CD4-positive, alpha-beta T cell treated with Interleukin-21 for 1 hour (primary cell): ENCODE measurements around the gene ODAD4.
A peak's percentile ranks its signal among the peaks of the same experiment; 100 is the strongest.
"Not testable (repeated sequence)": the region's sequence is repeated elsewhere in the genome, so short reads cannot be mapped to it uniquely, and the experiment has no call there.

Experiments
- DNase-seq: peaks from one replicate; pipeline ENCODE4 v3.0.0-alpha.2; 2020

Gene ODAD4

GRCh38 chr17:41913798-41914197, 16.6 kb upstream of the ODAD4 start:
- DNase-seq, result no peak

GRCh38 chr17:41914358-41914766, 16.1 kb upstream of the ODAD4 start:
- no peak for DNase-seq

GRCh38 chr17:41915020-41915419, 15.4 kb upstream of the ODAD4 start:
- DNase-seq, result no peak

- DNase-seq, result no peak
Measured at GRCh38 chr17:41915566-41915965, 14.9 kb upstream of the ODAD4 start.

- DNase-seq, result no peak
Measured at GRCh38 chr17:41917192-41917591, 13.2 kb upstream of the ODAD4 start.

GRCh38 chr17:41917679-41918313, 12.6 kb upstream of the ODAD4 start:
- peak; percentile 35 for DNase-seq

- DNase-seq, result peak; percentile 96
Measured at GRCh38 chr17:41918314-41919164, 11.9 kb upstream of the ODAD4 start, which contains the start of gene ACLY. ACLY (minus strand) TSS chr17:41918951; CDS start chr17:41913873, 5,078 bp downstream.

GRCh38 chr17:41919165-41919817, 11.1 kb upstream of the ODAD4 start:
- DNase-seq, result no peak

- DNase-seq, result no peak
Measured at GRCh38 chr17:41919840-41920579, 10.4 kb upstream of the ODAD4 start.

- no peak for DNase-seq
Measured at GRCh38 chr17:41920580-41920955, 9.8 kb upstream of the ODAD4 start.

GRCh38 chr17:41925991-41926590, 4.3 kb upstream of the ODAD4 start:
- no peak for DNase-seq

- no peak for DNase-seq
Measured at GRCh38 chr17:41928693-41929251, 1.6 kb upstream of the ODAD4 start.

- DNase-seq, result not testable (repeated sequence)
Measured at GRCh38 chr17:41930833-41931156, 378 bp downstream of the ODAD4 start.

GRCh38 chr17:41931715-41932114, 1.3 kb downstream of the ODAD4 start:
- not testable (repeated sequence) for DNase-seq

- no peak for DNase-seq
Measured at GRCh38 chr17:41932816-41933389, 2.5 kb downstream of the ODAD4 start.

GRCh38 chr17:41935641-41936040, 5.2 kb downstream of the ODAD4 start:
- DNase-seq, result no peak

- no peak for DNase-seq
Measured at GRCh38 chr17:41937970-41938954, 7.8 kb downstream of the ODAD4 start.

GRCh38 chr17:41939044-41939692, 8.8 kb downstream of the ODAD4 start:
- no peak for DNase-seq

- DNase-seq, result no peak
Measured at GRCh38 chr17:41939693-41940090, 9.3 kb downstream of the ODAD4 start.

GRCh38 chr17:41941168-41941567, 10.8 kb downstream of the ODAD4 start:
- no peak for DNase-seq
